HG02938 (cell line): Measurements from ENCODE around the gene RNF208.
A peak's percentile ranks its signal among the peaks of the same experiment; 100 is the strongest.
"Not testable (repeated sequence)": the region's sequence is repeated elsewhere in the genome, so short reads cannot be mapped to it uniquely, and the experiment has no call there.

Experiments used
- ATAC-seq: cut with Tn5 transposase; IDR thresholded peaks from one replicate; pipeline ENCODE4 v1.9.1; 2021; ENCODE audit warnings: mild to moderate bottlenecking, moderate library complexity; ENCODE audit not compliant: unreplicated experiment

RNF208 gene, protein sequence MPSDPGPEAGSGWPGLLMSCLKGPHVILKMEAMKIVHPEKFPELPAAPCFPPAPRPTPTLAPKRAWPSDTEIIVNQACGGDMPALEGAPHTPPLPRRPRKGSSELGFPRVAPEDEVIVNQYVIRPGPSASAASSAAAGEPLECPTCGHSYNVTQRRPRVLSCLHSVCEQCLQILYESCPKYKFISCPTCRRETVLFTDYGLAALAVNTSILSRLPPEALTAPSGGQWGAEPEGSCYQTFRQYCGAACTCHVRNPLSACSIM

GRCh38 chr9:137222190-137223077, at the start of gene RNF208:
Gene RNF208, minus strand, starts transcription at chr9:137222240. Its CDS starts 1,028 bp downstream, at chr9:137221212.
- peak; percentile 2 for ATAC-seq

DNA sequence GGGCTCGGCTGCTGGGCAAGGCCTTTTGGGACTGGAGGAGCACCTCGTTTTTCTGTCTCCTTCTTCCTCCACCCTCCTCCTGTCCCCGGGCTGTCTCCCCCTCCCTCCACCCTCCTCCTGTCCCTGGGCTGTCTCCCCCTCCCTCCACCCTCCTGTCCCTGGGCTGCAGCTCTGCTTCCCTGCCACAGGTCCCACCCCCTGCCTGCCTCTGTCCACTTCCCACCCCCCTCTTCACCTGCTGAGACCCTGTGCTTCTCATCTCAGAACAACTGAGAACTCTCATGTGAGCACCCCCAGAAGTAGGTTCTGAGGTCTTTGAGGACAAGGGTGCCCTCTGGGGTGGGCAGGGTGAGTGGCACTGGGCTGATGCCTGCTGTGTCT, 49.6 kb upstream of the RNF208 start:
- no peak for ATAC-seq

- ATAC-seq = no peak
These were observed 49.1 kb upstream of the RNF208 start for GRCh38 chr9:137270929-137271695.

GRCh38 chr9:137269231-137269772, 47.3 kb upstream of the RNF208 start:
- no peak for ATAC-seq

DNA sequence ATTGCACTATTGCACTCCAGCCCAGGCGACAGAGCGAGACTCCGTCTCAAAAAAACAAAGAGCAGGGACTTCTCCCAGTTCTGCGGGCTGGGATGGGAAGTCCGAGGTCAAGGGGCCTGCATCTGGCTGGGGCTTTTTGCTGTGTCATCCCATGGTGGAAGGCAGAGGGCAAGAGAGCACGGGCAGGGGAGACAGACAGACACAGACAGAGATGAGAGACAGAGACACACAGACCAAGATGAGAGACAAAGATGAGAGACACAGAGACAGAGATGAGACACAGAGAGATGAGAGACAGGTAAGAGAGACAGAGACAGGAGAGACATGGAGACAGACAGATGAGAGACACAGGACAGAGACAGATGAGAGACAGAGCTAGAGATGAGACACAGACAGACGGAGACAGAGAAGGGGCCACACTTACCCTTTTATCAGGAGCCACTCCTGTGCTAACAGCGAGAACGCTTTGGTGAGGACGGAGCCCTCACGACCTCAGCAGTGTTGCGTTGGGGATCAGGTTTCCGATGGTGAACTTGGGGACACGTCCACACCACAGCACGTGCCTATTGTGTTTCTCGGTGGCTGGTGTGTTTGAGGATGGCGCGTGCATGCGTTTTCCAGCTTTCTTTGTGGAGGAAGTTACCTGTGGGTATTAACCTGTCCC, 46.6 kb upstream of the RNF208 start:
- no peak for ATAC-seq

DNA sequence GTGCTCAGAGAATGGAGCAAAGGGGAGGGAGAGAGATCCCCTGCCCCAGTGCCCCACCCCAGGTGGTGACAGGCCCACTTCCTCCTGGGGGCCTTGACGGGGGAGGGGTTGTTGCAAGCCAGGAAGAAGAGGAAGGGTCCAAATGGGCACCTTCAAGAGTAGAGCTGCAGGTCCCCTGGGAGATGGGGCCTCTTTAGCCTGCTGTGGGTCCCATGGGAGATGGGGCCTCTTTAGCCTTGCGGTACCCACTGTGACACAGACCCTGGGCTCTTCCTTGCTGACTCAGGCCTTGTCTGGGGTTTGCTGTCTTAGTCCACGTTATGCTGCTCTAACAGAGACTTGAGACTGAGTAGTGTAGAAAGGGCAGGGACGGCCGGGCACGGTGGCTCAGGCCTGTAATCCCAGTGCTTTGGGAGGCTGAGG, 45.9 kb upstream of the RNF208 start:
- no peak for ATAC-seq

DNA sequence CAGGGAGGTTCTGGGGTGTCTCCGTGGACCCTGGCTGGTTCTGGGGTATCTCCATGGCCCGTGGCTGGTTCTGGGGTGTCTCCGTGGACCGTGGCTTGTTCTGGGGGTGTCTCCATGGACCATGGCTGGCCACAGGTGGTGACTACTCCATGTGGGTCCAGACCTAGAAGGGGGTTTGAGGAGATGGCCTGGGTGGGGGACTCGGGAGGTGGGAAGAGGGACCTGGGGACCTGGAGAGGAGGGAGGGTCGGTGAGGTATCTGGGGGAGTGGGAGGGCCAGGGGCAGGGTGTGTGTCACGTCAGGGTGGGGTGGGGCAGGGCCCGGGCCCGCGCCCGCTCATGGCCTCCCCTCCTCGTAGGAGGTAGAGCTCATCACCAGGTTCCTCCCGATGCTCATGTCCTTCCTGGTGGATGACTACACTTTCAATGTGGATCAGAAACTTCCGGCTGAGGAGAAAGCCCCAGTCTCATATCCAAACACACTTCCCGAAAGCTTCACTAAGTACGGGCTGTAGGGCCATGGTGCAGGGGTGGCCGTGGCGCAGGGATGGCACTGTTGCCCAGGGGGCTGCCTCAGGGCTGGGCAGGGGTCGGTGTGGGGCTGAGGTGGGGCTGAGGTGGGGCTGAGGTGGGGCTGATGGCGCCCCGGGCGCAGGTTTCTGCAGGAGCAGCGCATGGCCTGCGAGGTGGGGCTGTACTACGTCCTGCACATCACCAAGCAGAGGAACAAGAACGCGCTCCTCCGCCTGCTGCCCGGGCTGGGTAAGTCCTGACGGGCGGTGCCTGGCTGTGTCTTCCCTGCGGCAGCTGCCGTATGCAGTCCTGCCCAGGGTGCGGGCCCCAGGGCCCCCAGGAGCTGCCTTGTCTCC, 44.8 kb upstream of the RNF208 start:
- ATAC-seq = no peak

- no peak for ATAC-seq
These were observed 44.1 kb upstream of the RNF208 start for GRCh38 chr9:137266162-137266527.

GRCh38 chr9:137265496-137266161, 43.6 kb upstream of the RNF208 start:
- no peak for ATAC-seq

DNA sequence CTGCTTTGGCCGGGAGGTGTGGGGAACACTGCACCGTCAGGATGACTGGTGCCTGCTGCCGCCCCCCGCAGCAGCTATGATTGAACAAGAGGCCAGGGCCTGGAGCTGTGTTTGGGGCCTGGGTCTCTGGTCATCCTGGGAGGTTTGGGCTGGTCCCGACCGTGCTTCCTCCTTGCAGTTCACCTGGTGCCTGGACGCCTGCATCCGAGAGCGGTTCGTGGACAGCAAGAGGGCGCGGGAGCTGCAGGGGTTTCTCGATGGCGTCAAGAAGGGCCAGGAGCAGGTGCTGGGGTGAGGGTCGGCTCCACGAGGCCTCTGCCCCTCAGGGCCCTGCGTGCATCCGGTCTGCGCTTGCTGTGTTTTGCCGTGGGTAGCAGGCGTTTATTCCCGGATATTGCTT, 42.0 kb upstream of the RNF208 start:
- no peak for ATAC-seq

- ATAC-seq = no peak
These were observed 41.5 kb upstream of the RNF208 start for GRCh38 chr9:137263506-137263905.

GRCh38 chr9:137262909-137263285, 40.9 kb upstream of the RNF208 start:
- ATAC-seq = no peak

- not testable (repeated sequence) for ATAC-seq
These were observed 40.3 kb upstream of the RNF208 start for GRCh38 chr9:137262173-137262908.

- no peak for ATAC-seq
These were observed 34.8 kb upstream of the RNF208 start for GRCh38 chr9:137256856-137257255.

- ATAC-seq = no peak
These were observed 34.3 kb upstream of the RNF208 start for GRCh38 chr9:137256362-137256761.

GRCh38 chr9:137255448-137256114, 33.5 kb upstream of the RNF208 start:
- ATAC-seq = peak; percentile 35

DNA sequence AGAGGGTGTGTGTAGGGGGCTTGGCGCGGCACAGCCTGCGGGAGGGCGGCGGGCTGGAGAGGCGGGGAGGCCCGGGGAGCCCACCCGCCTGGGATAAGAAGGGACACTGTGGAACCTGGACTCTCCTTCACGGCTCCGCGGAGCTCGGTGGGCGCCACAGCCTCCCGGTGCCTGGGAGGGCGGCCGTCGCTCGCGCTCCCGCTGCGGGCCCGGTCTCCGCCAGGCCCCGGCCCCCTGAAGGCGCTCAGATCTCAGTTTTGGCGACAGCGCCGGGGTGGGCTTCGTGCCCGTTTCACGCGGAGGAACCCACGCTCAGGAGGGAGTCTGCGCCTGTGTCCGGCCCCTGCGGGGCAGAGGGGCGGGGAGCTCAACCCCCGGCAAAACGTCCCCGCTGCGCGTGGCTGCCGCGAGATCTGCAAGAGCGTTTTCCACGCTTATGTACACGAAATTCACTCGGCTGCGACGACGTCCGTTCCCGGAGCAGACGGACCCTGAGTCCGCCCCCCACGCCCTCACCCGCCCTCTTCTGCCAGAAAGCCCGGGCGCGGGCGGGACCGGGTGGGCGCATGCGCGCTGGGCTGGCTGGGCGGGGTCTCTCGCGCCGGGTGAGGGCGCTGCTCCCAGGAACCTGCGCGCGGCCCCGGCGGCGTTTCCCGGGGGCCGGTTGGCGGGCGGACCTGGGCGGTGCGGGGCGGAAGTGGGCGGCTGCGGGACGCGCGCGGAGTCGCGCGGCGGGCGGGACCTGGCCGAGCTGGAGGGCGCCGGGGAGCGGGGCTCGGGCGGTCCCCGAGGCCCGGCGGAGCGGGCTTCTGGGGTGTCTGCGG, 32.8 kb upstream of the RNF208 start, which contains the start of gene NELFB:
Gene NELFB (plus strand): TSS at position 704 of the 824 bp plus-strand sequence.
- peak; percentile 69 for ATAC-seq
